ENCODE data around the gene MXD1. TPM values are rescaled to one million over a fixed set of nuclear protein-coding genes. Genes with fewer than 3 reads are reported as not detected.
A peak's percentile ranks its signal among the peaks of the same experiment; 100 is the strongest.

MXD1 gene
- total and polyA plus RNA-seq, 9 of the 15 experiments (the other 6 are each of a cell fraction or from before 2014, with no cell fraction given), result 6.7 to 35.9 (median 11.0) TPM

DNA sequence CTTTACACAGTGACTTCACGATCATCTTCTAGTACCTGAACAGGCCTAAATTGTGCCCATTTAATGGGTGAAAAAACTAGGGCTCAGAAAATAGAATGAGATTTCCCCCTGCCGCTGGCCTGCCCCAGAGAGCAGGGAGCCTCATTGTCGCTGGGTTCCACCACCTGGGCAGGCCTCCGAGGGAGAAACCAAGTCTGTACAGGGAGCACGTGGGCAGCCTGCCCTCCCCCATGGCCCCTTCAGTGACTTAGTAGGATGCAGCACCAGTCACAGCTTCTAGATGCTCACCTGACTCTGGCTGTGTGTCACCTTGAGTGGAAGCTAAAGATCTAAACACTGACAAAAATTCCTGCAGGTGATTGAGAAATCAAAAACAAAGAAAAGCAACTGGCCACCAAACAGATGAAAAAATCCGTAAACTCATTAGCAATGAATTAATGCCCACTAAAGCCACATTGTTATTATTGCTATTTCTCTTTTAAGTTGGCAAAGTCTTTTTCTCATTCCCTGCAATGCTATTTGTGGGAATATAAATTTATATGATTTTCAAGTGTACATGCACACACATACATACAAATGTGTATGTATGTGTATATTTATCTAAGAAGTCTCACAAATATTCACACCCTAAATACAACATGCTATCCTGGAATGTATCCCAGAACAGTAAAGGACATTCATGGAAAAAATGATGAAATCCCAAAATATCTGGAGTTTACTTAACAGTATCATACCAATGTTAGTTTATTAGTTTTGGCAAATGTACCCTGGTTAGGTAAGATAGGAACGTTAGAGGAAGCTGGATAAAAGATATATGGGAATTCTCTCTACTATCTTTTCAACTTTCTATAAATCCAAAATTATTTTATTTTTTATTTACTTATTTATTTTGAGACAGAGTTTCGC, 65.2 kb downstream of the MXD1 start:
- BruUV-seq (replicated peaks), result no TSS peak
- DNase-seq (ENCODE audit: extremely low read depth in 1 of 4, low spot score in 3 of 4) (no peak), ATAC-seq (no peak), FAIRE-seq (peak; percentile 23)
- Histone ChIP-seq H3K9me1 (ENCODE audit: control insufficient read depth, insufficient read depth, low read length) (no peaks in the 10 kb centered on the region), H3K4me2 (ENCODE audit: insufficient read depth, low read length) (no peak overlapping the region), H3K9ac (ENCODE audit: insufficient read depth in 1 of 2, low read depth in 2 of 2, low read length in 2 of 2) (peak overlapping the region; percentile 41 to 70; a peak in 2 of 4 replicates), H3K79me2 (ENCODE audit: control insufficient read depth, insufficient read depth, low read length) (no peaks in the 10 kb centered on the region), H4K20me1 (replicated peaks; ENCODE audit: control insufficient read depth, insufficient read depth, low read length) (no peaks in the 10 kb centered on the region), H2AFZ (ENCODE audit: low read depth, low read length) (peak overlapping the region; percentile 10; the same call in 1 of the 2 replicates), H3K4me1 (replicated peaks in 1 of 2; ENCODE audit: control insufficient read depth in 2 of 2, insufficient read depth in 2 of 2, low read length in 2 of 2) (peaks cover 42 to 46% of the 10 kb centered on the region in 2 experiments), H3K27ac (ENCODE audit: extremely low read depth, low read depth, low read length) (peak overlapping the region; percentile 92; the same call in 2 of the 3 replicates), H3K27me3 (ENCODE audit: control insufficient read depth in 2 of 2, insufficient read depth in 2 of 2, low read length in 2 of 2) (no peaks in the 10 kb centered on the region), H3K9me3 (replicated peaks; ENCODE audit: control insufficient read depth, insufficient read depth, low read depth, low read length) (no peaks in the 10 kb centered on the region), H3K4me3 (no peak overlapping the region), H3K36me3 (ENCODE audit: control insufficient read depth, insufficient read depth, low read length) (no peaks in the 10 kb centered on the region)
- CTCF ChIA-PET (ENCODE audit: low intra/inter-chr PET ratio), result no interaction called here
- intact Hi-C loops (cut with micrococcal nuclease) (loop anchor here (5.0 kb wide), 1 partner anchor 48 kb away; no protein-coding TSS in a partner anchor), in situ Hi-C loops (cut with MboI) (no loop called here)
- POLR2A ChIA-PET, result interaction anchor here (0.6 to 1.2 kb wide), 6 partner anchors 8 to 211 kb away, joined by 3 read pairs; no protein-coding TSS in a partner anchor
- WGBS (ENCODE audit: insufficient coverage, low coverage, missing lambda C conversion rate), result 77% methylated on average over 8 of the region's 8 CpGs
- TF ChIP-seq ZNF232 (CRISPR knock-in tag; IDR thresholded peaks at IDR 0.05), result no peak
- TF ChIP-seq, protein P1, sequence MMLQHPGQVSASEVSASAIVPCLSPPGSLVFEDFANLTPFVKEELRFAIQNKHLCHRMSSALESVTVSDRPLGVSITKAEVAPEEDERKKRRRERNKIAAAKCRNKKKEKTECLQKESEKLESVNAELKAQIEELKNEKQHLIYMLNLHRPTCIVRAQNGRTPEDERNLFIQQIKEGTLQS (IDR thresholded peaks at IDR 0.05), result 0 out of 2 replicates have a peak, but pooled peaks have one; percentile 15
- TF ChIP-seq, protein P1 (CRISPR knock-in tag; conservative IDR thresholded peaks at IDR 0.05), result no peak
- no peak for TF ChIP-seq ESRRB (CRISPR knock-in tag; IDR thresholded peaks at IDR 0.05; ENCODE audit: borderline replicate concordance)
- no peak for TF ChIP-seq NONO (IDR thresholded peaks at IDR 0.05; ENCODE audit: low read depth in 2 of 2, low read length in 1 of 2)
- TF ChIP-seq TBL1XR1 (IDR thresholded peaks at IDR 0.05; ENCODE audit: low read length in 2 of 2), result no peak
- TF ChIP-seq, protein P2, sequence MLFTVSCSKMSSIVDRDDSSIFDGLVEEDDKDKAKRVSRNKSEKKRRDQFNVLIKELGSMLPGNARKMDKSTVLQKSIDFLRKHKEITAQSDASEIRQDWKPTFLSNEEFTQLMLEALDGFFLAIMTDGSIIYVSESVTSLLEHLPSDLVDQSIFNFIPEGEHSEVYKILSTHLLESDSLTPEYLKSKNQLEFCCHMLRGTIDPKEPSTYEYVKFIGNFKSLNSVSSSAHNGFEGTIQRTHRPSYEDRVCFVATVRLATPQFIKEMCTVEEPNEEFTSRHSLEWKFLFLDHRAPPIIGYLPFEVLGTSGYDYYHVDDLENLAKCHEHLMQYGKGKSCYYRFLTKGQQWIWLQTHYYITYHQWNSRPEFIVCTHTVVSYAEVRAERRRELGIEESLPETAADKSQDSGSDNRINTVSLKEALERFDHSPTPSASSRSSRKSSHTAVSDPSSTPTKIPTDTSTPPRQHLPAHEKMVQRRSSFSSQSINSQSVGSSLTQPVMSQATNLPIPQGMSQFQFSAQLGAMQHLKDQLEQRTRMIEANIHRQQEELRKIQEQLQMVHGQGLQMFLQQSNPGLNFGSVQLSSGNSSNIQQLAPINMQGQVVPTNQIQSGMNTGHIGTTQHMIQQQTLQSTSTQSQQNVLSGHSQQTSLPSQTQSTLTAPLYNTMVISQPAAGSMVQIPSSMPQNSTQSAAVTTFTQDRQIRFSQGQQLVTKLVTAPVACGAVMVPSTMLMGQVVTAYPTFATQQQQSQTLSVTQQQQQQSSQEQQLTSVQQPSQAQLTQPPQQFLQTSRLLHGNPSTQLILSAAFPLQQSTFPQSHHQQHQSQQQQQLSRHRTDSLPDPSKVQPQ (CRISPR knock-in tag; IDR thresholded peaks at IDR 0.05; ENCODE audit: borderline replicate concordance), result no peak

Measured in K562 (cell line).